Stomach (tissue), 9 donors: ENCODE measurements around the gene TMCO4. TPM values are rescaled to one million over a fixed set of nuclear protein-coding genes. Genes with fewer than 3 reads are reported as not detected.

Source experiments
- DNase-seq, 2 donors: peaks; one replicate each; pipeline versions ENCODE4 v3.0.0 to v3.0.0-alpha.2; 2013 to 2019
- H3K27ac ChIP-seq, 5 donors: fragments of 200-600 bp in 4 of 5; sonication (generic) in 4 of 5; one replicate each; pipeline ENCODE4 v1.5.1; 2013 to 2019; ENCODE audit warnings: mild to moderate bottlenecking in 1 of 5, moderate library complexity in 1 of 5
- H3K27me3 ChIP-seq, 3 donors: fragments of 200-600 bp; sonication (generic); one replicate each; pipeline ENCODE4 v1.5.1; 2017 to 2019; ENCODE audit warnings: mixed run types in 1 of 3
- H3K36me3 ChIP-seq, 4 donors: fragments of 200-600 bp; sonication (generic); 1 replicate in 3 of 4; 2 replicates in 1 of 4; pipeline ENCODE4 v1.5.1; 2016 to 2019
- H3K4me1 ChIP-seq, 4 donors: fragments of 200-600 bp; sonication (generic); one replicate each; pipeline ENCODE4 v1.5.1; 2016 to 2019
- H3K4me3 ChIP-seq, 4 donors: fragments of 200-600 bp; sonication (generic) in 3 of 4; one replicate each; pipeline ENCODE4 v1.5.1; 2016 to 2019; ENCODE audit warnings: mild to moderate bottlenecking in 1 of 4
- H3K9me3 ChIP-seq, 4 donors: fragments of 200-600 bp; sonication (generic); one replicate each; pipeline ENCODE4 v1.5.1; 2016 to 2019
- EP300 ChIP-seq: sonication (generic); formaldehyde crosslinking; IDR thresholded peaks from one replicate; pipeline ENCODE4 v1.6.1; 2017; ENCODE audit warnings: antibody characterized with exemption
- POLR2A ChIP-seq, 4 donors: fragments of 450-650 bp; IDR thresholded peaks; one replicate each; pipeline ENCODE4 v1.6.1; 2016; ENCODE audit warnings: antibody characterized with exemption in 4 of 4, control low read depth in 2 of 4, mild to moderate bottlenecking in 1 of 4, moderate library complexity in 1 of 4
- POLR2AphosphoS5 ChIP-seq, 3 donors: sonication (generic); formaldehyde crosslinking; IDR thresholded peaks; one replicate each; pipeline ENCODE4 v1.6.1; 2016; ENCODE audit warnings: antibody characterized with exemption in 3 of 3
- WGBS, 5 donors: extraction: QIAGEN DNeasy Blood & Tissue Kit in 3 of 5; methylation state at CpG; one replicate each; pipeline versions ENCODE4 v1.1.5 to v1.1.7; 2013 to 2018; 5-methylcytosine and 5-hydroxymethylcytosine counted together
- intact Hi-C: fragments of 100-400 bp; cut with DNase I; formaldehyde crosslinking; loops from one replicate; pipeline ENCODE4 v1.15.1; 2023; ENCODE audit warnings: low total_unique reads
- polyA plus RNA-seq, 3 donors: library from polyadenylated mRNA; stranded (reverse); fragments of 200-250 nt; gene quantifications; one replicate each; pipeline ENCODE4 v1.2.3, GENCODE V29; 2013
- total RNA-seq, 5 donors: library from RNA; depleted of rRNA; stranded (reverse); fragments of >200 nt; gene quantifications; one replicate each; pipeline versions ENCODE4 v1.1.0 to v1.2.3, GENCODE V29; 2014 to 2016
- TF ChIP-seq, protein P1 (sequence below), 7 experiments: fragments of 450-650 bp in 4 of 7; fragments of 200-600 bp in 3 of 7; sonication (generic) in 3 of 7; IDR thresholded peaks; one replicate each; pipeline ENCODE4 v1.5.1; 2016 to 2019; ENCODE audit warnings: antibody characterized with exemption in 7 of 7, control low read depth in 2 of 7, mild to moderate bottlenecking in 1 of 7
- donor health status: healthy with polysubstance abuse.
- donor health status: Bipolar disorder and iron deficiency.
- donor health status: healthy.

Gene TMCO4
- total and polyA plus RNA-seq, 8 donors: 5.3 to 326 (median 24.2) TPM

DNA sequence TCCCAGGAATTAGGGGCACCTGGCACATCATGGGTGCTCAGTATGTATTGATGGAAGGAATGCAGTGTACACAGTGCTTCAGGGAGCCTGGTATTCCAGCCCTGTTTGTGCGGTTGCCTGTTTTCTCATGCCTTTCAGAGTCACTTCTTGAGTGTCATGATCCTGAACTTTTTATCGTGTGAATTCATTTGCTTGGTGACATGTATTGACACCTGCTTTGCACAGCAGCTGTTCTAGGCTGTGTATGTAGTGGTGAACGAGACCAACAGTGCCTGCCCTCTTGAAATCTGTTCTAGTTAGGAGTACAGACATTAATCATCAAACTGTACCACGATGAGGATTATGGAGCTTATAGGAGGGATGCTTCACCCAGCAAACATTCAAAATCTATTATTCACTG lies 128.9 kb downstream of the TMCO4 start:
- intact Hi-C loops: no loop called here
- no peak overlapping the region for H3K4me3 ChIP-seq
- DNase-seq: no peak
- H3K27me3 ChIP-seq: peaks cover 5 to 96% (median 14%) of the 10 kb centered on the region in 3 donors
- H3K27ac ChIP-seq: no peak overlapping the region
- H3K4me1 ChIP-seq: peaks cover 0 to 3% (median 1%) of the 10 kb centered on the region in 4 donors
- TF ChIP-seq POLR2A (IDR thresholded peaks at IDR 0.05) (no peak), EP300 (no peak), POLR2AphosphoS5 (IDR thresholded peaks at IDR 0.05) (no peak)
- TF ChIP-seq, protein P1, sequence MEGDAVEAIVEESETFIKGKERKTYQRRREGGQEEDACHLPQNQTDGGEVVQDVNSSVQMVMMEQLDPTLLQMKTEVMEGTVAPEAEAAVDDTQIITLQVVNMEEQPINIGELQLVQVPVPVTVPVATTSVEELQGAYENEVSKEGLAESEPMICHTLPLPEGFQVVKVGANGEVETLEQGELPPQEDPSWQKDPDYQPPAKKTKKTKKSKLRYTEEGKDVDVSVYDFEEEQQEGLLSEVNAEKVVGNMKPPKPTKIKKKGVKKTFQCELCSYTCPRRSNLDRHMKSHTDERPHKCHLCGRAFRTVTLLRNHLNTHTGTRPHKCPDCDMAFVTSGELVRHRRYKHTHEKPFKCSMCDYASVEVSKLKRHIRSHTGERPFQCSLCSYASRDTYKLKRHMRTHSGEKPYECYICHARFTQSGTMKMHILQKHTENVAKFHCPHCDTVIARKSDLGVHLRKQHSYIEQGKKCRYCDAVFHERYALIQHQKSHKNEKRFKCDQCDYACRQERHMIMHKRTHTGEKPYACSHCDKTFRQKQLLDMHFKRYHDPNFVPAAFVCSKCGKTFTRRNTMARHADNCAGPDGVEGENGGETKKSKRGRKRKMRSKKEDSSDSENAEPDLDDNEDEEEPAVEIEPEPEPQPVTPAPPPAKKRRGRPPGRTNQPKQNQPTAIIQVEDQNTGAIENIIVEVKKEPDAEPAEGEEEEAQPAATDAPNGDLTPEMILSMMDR (IDR thresholded peaks at IDR 0.05): no peak
- WGBS, 5 donors: 41 to 52% (median 45%) methylated on average over 4 of the region's 4 CpGs
- no peaks in the 10 kb centered on the region for H3K9me3 ChIP-seq
- no peaks in the 10 kb centered on the region for H3K36me3 ChIP-seq

DNA sequence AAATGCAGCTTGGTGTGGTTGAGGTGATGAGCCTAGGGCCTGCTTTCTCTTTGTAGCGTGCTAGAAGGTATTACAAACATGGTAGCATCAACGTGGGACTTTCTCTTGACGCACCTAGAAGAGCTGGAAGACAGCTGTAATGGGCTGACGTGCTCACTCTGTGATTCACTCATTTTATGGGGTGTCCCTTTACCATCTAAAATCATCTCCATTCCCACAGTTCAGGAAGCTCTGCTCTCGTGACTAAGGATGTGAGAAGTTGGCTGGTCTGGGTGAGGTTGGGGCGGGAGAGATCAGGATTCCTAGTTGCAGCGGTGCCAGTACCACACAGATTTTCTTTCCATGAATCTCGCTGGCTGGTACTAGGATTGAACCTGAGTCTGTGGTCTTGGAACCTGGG lies 130.8 kb downstream of the TMCO4 start:
- no peak for DNase-seq
- TF ChIP-seq, protein P1 (IDR thresholded peaks at IDR 0.05): no peak
- TF ChIP-seq POLR2AphosphoS5 (IDR thresholded peaks at IDR 0.05): no peak
- no peak for TF ChIP-seq POLR2A (IDR thresholded peaks at IDR 0.05)
- no peak for TF ChIP-seq EP300
- Histone ChIP-seq H3K27me3 (peaks cover 21 to 98% (median 33%) of the 10 kb centered on the region in 3 donors), H3K4me3 (no peak overlapping the region), H3K27ac (no peak overlapping the region), H3K4me1 (peaks cover 13 to 19% (median 16%) of the 10 kb centered on the region in 4 donors), H3K36me3 (no peaks in the 10 kb centered on the region), H3K9me3 (no peaks in the 10 kb centered on the region)
- 66 to 82% (median 77%) methylated on average over 8 of the region's 8 CpGs for WGBS, 5 donors
- intact Hi-C loops: no loop called here

DNA sequence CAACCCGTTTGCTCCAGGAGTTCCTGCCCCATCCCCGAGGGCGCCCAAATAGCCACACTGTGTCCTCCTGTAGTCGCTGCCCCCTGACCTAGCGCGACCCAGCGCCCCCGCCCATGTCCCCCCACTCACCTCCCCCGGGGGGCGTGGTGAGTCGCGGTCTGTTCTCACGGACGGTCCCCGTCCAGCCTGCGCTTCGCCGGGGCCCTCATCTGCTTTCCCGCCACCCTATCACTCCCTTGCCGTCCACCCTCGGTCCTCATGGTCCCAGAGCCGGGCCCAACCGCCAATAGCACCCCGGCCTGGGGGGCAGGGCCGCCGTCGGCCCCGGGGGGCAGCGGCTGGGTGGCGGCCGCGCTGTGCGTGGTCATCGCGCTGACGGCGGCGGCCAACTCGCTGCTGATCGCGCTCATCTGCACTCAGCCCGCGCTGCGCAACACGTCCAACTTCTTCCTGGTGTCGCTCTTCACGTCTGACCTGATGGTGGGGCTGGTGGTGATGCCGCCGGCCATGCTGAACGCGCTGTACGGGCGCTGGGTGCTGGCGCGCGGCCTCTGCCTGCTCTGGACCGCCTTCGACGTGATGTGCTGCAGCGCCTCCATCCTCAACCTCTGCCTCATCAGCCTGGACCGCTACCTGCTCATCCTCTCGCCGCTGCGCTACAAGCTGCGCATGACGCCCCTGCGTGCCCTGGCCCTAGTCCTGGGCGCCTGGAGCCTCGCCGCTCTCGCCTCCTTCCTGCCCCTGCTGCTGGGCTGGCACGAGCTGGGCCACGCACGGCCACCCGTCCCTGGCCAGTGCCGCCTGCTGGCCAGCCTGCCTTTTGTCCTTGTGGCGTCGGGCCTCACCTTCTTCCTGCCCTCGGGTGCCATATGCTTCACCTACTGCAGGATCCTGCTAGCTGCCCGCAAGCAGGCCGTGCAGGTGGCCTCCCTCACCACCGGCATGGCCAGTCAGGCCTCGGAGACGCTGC lies 133.9 kb downstream of the TMCO4 start:
- TF ChIP-seq POLR2AphosphoS5 (IDR thresholded peaks at IDR 0.05) (no peak), EP300 (no peak)
- TF ChIP-seq, protein P1 (IDR thresholded peaks at IDR 0.05): no peak
- Histone ChIP-seq H3K36me3 (no peaks in the 10 kb centered on the region), H3K27ac (no peak overlapping the region), H3K4me3 (peak overlapping the region in 3 of 4 donors; percentile 35 to 47 (median 42)), H3K9me3 (no peaks in the 10 kb centered on the region), H3K4me1 (peaks cover 13 to 19% (median 16%) of the 10 kb centered on the region in 4 donors), H3K27me3 (peaks cover 21 to 97% (median 36%) of the 10 kb centered on the region in 3 donors)
- 7 to 17% (median 14%) methylated on average over 28 to 84 of the region's 84 CpGs for WGBS, 5 donors
- intact Hi-C loops: no loop called here
- no peak for DNase-seq

DNA sequence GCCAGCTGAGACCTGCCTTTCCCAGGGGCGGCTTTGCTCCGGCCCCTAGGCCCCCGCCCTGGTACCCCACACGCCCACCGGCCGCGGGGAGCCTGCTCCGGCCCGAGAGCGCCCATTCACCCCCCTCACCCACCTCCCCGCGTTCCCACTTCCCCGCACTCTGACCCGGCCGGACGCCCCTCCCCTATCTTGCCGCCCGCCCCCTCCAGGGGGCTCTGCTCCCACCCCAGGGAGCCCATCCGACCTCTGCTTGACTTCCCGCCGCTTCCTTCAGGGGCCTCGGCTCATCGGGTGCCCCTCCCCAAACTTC lies 134.6 kb downstream of the TMCO4 start:
- WGBS, 5 donors: 0 to 2% (median 0%) methylated on average over 7 to 23 of the region's 23 CpGs
- no peaks in the 10 kb centered on the region for H3K9me3 ChIP-seq
- H3K27me3 ChIP-seq: peaks cover 21 to 92% (median 36%) of the 10 kb centered on the region in 3 donors
- no peaks in the 10 kb centered on the region for H3K36me3 ChIP-seq
- H3K27ac ChIP-seq: no peak overlapping the region
- no peak for TF ChIP-seq POLR2AphosphoS5 (IDR thresholded peaks at IDR 0.05)
- TF ChIP-seq, protein P1 (IDR thresholded peaks at IDR 0.05): no peak
- no peak for TF ChIP-seq POLR2A (IDR thresholded peaks at IDR 0.05)
- no peak for TF ChIP-seq EP300
- peaks cover 13 to 21% (median 18%) of the 10 kb centered on the region in 4 donors for H3K4me1 ChIP-seq
- peak overlapping the region; percentile 25 to 47 (median 38) for H3K4me3 ChIP-seq
- no peak for DNase-seq
- intact Hi-C loops: no loop called here
